Ishikawa (cell line): ENCODE measurements around the gene CAV3.

Source experiments
- CREB1 ChIP-seq: IDR thresholded peaks from 2 replicates; pipeline ENCODE4 v1.6.1; 2012; ENCODE audit warnings: low read depth
- EGR1 ChIP-seq: IDR thresholded peaks from 2 replicates; pipeline ENCODE4 v1.6.1; 2012
- FOXM1 ChIP-seq: IDR thresholded peaks from 2 replicates; pipeline ENCODE4 v1.6.1; 2012; ENCODE audit warnings: low read depth, borderline replicate concordance
- NFIC ChIP-seq: IDR thresholded peaks from 2 replicates; pipeline ENCODE4 v1.6.1; 2012
- RAD21 ChIP-seq: IDR thresholded peaks from 2 replicates; pipeline ENCODE4 v1.6.1; 2012; ENCODE audit warnings: low read depth
- TF ChIP-seq, protein P1 (sequence below): IDR thresholded peaks from 2 replicates; pipeline ENCODE4 v1.6.1; 2012
- TF ChIP-seq, protein P2 (sequence below): IDR thresholded peaks from 2 replicates; pipeline ENCODE4 v1.6.1; 2012; ENCODE audit warnings: low read depth, mild to moderate bottlenecking

DNA sequence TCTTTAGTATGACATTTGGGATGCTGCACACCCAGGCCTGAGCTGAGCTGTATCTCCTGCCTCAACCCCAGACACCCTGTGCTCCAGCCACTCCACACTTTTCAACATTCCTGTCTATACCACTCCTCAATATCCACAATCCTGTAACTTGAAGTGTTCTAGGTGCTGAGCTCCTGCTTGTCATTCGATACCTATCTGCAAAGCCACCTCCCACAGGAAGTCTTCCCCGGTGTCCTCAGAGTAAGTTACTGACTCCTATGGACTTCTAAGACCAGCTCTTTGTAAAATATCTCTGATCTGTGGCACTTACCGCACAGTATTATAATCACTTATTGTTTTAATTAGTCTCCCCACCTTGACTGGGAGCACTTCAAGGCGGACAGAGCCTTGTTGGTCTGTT, 1.2 kb upstream of the CAV3 start:
- TF ChIP-seq, protein P1, sequence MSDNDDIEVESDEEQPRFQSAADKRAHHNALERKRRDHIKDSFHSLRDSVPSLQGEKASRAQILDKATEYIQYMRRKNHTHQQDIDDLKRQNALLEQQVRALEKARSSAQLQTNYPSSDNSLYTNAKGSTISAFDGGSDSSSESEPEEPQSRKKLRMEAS, result no peak
- TF ChIP-seq FOXM1, result no peak
- no peak for TF ChIP-seq CREB1
- no peak for TF ChIP-seq RAD21
- TF ChIP-seq NFIC, result no peak
- TF ChIP-seq, protein P2, sequence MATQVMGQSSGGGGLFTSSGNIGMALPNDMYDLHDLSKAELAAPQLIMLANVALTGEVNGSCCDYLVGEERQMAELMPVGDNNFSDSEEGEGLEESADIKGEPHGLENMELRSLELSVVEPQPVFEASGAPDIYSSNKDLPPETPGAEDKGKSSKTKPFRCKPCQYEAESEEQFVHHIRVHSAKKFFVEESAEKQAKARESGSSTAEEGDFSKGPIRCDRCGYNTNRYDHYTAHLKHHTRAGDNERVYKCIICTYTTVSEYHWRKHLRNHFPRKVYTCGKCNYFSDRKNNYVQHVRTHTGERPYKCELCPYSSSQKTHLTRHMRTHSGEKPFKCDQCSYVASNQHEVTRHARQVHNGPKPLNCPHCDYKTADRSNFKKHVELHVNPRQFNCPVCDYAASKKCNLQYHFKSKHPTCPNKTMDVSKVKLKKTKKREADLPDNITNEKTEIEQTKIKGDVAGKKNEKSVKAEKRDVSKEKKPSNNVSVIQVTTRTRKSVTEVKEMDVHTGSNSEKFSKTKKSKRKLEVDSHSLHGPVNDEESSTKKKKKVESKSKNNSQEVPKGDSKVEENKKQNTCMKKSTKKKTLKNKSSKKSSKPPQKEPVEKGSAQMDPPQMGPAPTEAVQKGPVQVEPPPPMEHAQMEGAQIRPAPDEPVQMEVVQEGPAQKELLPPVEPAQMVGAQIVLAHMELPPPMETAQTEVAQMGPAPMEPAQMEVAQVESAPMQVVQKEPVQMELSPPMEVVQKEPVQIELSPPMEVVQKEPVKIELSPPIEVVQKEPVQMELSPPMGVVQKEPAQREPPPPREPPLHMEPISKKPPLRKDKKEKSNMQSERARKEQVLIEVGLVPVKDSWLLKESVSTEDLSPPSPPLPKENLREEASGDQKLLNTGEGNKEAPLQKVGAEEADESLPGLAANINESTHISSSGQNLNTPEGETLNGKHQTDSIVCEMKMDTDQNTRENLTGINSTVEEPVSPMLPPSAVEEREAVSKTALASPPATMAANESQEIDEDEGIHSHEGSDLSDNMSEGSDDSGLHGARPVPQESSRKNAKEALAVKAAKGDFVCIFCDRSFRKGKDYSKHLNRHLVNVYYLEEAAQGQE, result no peak
- TF ChIP-seq EGR1, result no peak
